Cardiac muscle cell (in vitro differentiated cells and primary cell): ENCODE results near the gene NHSL2. TPM values are rescaled to one million over a fixed set of nuclear protein-coding genes. Genes with fewer than 3 reads are reported as not detected.
A peak's percentile ranks its signal among the peaks of the same experiment; 100 is the strongest.

Source experiments
- DNase-seq, 2 donors: peaks; one replicate each; pipeline versions ENCODE4 v3.0.0 to v3.0.0-alpha.2; 2010 to 2017; ENCODE audit warnings: low read depth in 1 of 2, low spot score in 1 of 2
- H3K27ac ChIP-seq: fragments of 200-600 bp; sonication (generic); 2 replicates; pipeline ENCODE4 v1.5.1; 2016
- H3K27me3 ChIP-seq: fragments of 200-600 bp; sonication (generic); 2 replicates; pipeline ENCODE4 v1.6.0; 2016; ENCODE audit warnings: control low read depth
- H3K36me3 ChIP-seq: fragments of 200-600 bp; sonication (generic); 2 replicates; pipeline ENCODE4 v1.5.1; 2016; ENCODE audit warnings: control low read depth
- H3K4me1 ChIP-seq: fragments of 200-600 bp; sonication (generic); 2 replicates; pipeline ENCODE4 v1.8.1; 2017; ENCODE audit warnings: low read depth, mild to moderate bottlenecking, mixed run types
- H3K4me3 ChIP-seq: fragments of 200-600 bp; sonication (generic); 2 replicates; pipeline ENCODE4 v1.5.1; 2016; ENCODE audit warnings: mild to moderate bottlenecking
- H3K9me3 ChIP-seq: fragments of 200-600 bp; sonication (generic); 2 replicates; pipeline ENCODE4 v1.5.1; 2017; ENCODE audit warnings: low read depth, mild to moderate bottlenecking, control low read depth
- polyA plus RNA-seq: library from polyadenylated mRNA; unstranded; fragments of >200 nt; fragmentation: Nextera tagmentation; extraction: Ambion mirVana; gene quantifications from 2 replicates; pipeline ENCODE4 v1.2.1, GENCODE V29; 2016
- total RNA-seq: library from RNA; depleted of rRNA; stranded (reverse); fragments of >200 nt; gene quantifications from 2 replicates; pipeline ENCODE4 v1.2.3, GENCODE V29; 2016
- TF ChIP-seq, protein P1 (sequence below): IDR thresholded peaks from 2 replicates; pipeline ENCODE4 v1.5.1; 2012; ENCODE audit warnings: low read depth, mild to moderate bottlenecking, low read length

The NHSL2 gene
- total and polyA plus RNA-seq, 2 experiments from 2014 or later: 6.6 to 7.9 TPM

GRCh38 chrX:72023071-72023470 lies 112.4 kb downstream of the NHSL2 start:
- Histone ChIP-seq H3K27me3 (no peaks in the 10 kb centered on the region), H3K9me3 (no peaks in the 10 kb centered on the region), H3K4me1 (peaks cover 14% of the 10 kb centered on the region), H3K27ac (no peak overlapping the region), H3K36me3 (no peaks in the 10 kb centered on the region), H3K4me3 (no peak overlapping the region)
- DNase-seq: no peak
- TF ChIP-seq, protein P1, sequence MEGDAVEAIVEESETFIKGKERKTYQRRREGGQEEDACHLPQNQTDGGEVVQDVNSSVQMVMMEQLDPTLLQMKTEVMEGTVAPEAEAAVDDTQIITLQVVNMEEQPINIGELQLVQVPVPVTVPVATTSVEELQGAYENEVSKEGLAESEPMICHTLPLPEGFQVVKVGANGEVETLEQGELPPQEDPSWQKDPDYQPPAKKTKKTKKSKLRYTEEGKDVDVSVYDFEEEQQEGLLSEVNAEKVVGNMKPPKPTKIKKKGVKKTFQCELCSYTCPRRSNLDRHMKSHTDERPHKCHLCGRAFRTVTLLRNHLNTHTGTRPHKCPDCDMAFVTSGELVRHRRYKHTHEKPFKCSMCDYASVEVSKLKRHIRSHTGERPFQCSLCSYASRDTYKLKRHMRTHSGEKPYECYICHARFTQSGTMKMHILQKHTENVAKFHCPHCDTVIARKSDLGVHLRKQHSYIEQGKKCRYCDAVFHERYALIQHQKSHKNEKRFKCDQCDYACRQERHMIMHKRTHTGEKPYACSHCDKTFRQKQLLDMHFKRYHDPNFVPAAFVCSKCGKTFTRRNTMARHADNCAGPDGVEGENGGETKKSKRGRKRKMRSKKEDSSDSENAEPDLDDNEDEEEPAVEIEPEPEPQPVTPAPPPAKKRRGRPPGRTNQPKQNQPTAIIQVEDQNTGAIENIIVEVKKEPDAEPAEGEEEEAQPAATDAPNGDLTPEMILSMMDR: no peak

DNA sequence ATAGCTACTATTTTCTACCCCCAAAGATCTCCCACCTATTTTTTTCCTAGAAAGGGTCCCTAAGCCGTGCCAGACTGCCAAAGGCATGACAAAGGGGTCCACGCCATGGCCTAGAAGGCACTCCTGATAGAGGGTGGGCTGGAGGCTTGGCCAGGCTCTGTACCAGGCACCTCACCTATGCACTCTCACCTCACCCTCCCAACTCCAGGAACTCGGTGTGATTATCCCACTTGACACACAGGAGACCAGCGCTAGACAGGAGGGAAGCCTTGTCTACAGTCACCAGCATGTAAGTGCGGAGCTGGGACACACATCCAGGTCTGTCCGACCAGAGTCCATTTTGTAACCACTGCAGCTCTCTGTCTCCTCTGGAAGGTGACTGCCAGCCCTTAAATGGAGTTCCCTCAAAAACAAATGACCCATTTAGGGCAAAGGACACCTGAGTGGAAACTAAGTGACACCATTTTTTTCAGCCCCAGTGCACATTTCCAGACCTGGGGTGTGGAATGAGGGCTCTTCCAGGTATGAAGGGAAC lies 114.7 kb downstream of the NHSL2 start:
- no peak for DNase-seq
- Histone ChIP-seq H3K27ac (no peak overlapping the region), H3K27me3 (no peaks in the 10 kb centered on the region), H3K36me3 (no peaks in the 10 kb centered on the region), H3K4me3 (no peak overlapping the region), H3K4me1 (peaks cover 18% of the 10 kb centered on the region), H3K9me3 (no peaks in the 10 kb centered on the region)
- TF ChIP-seq, protein P1: no peak

GRCh38 chrX:72026341-72027023 lies 115.8 kb downstream of the NHSL2 start:
- no peak overlapping the region for H3K4me3 ChIP-seq
- H3K27ac ChIP-seq: no peak overlapping the region
- H3K9me3 ChIP-seq: no peaks in the 10 kb centered on the region
- TF ChIP-seq, protein P1: no peak
- no peaks in the 10 kb centered on the region for H3K36me3 ChIP-seq
- DNase-seq: no peak
- H3K27me3 ChIP-seq: no peaks in the 10 kb centered on the region
- H3K4me1 ChIP-seq: peaks cover 18% of the 10 kb centered on the region

DNA sequence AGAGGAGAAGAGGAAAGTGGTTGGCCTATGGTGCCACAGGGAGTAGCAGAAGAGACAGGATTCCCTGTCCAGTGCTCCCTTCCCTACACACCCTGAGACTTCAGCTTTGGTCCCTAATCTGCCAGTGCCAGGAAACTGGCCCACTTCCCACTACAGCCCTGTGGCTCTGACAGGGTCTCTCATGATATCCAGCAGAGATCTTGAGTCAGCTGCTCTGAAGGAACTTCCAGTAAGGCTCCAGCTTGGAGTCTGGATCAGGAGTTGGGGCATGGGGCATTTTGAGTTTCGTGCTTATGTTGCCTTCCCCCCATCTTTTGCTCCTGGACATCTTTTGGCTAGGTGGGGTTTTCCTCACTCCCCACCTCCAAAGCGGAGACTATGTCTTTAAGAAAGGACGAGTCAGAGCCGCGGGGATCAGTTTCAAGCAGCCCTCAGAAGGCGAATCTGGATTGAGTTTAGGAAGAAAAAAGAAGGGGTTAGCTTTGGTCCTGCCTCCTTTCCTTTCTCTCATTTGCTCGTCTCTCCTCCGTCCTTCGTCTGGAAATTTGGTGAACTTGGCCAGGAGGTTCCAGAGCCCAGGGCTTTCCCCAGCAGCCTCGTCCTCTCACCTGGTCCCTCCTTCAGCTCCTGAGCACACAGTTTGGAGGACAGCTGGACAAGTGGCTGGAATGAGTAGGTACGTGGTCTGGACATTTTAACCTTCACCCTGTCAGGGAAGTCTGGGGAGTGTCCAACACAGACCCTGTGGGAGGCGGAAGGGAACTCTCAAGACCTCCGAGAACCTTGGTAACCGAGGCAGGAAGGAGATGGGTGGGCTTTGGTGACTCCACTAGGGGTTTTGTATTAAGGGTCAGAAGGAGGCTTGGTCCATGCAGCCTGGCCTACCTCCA lies 116.6 kb downstream of the NHSL2 start:
- no peaks in the 10 kb centered on the region for H3K27me3 ChIP-seq
- DNase-seq: peak in 1 of 2 donors; percentile 25
- H3K4me3 ChIP-seq: no peak overlapping the region

GRCh38 chrX:72027914-72028307 lies 117.3 kb downstream of the NHSL2 start:
- Histone ChIP-seq H3K4me3 (no peak overlapping the region), H3K4me1 (peaks cover 18% of the 10 kb centered on the region), H3K27me3 (no peaks in the 10 kb centered on the region), H3K9me3 (no peaks in the 10 kb centered on the region), H3K27ac (no peak overlapping the region), H3K36me3 (no peaks in the 10 kb centered on the region)
- DNase-seq: no peak
- TF ChIP-seq, protein P1: no peak

More for the DNA sequence above, 116.6 kb downstream of the NHSL2 start:
- Histone ChIP-seq H3K9me3 (no peaks in the 10 kb centered on the region), H3K4me1 (peaks cover 18% of the 10 kb centered on the region), H3K36me3 (no peaks in the 10 kb centered on the region), H3K27ac (no peak overlapping the region)
- TF ChIP-seq, protein P1: no peak
